HG03378 (cell line): ENCODE measurements around the gene PI4KA.
"Not testable (repeated sequence)": the region's sequence is repeated elsewhere in the genome, so short reads cannot be mapped to it uniquely, and the experiment has no call there.

ENCODE experiments used
- ATAC-seq: cut with Tn5 transposase; IDR thresholded peaks from one replicate; pipeline ENCODE4 v1.9.1; 2021; ENCODE audit warnings: mild to moderate bottlenecking, moderate library complexity; ENCODE audit not compliant: unreplicated experiment

PI4KA gene

GRCh38 chr22:20702175-20702545 is 156.5 kb downstream of the PI4KA start:
- ATAC-seq: peak; percentile 15

GRCh38 chr22:20701680-20702136 is 156.9 kb downstream of the PI4KA start:
- ATAC-seq: peak; percentile 14

GRCh38 chr22:20700347-20700746 is 158.3 kb downstream of the PI4KA start:
- ATAC-seq: not testable (repeated sequence)

- not testable (repeated sequence) for ATAC-seq
Measured at GRCh38 chr22:20699856-20700255, 158.8 kb downstream of the PI4KA start.

- ATAC-seq: not testable (repeated sequence)
Measured at GRCh38 chr22:20697481-20698113, 161.0 kb downstream of the PI4KA start.

- ATAC-seq: not testable (repeated sequence)
Measured at GRCh38 chr22:20696056-20696455, 162.6 kb downstream of the PI4KA start.

GRCh38 chr22:20695205-20695604 is 163.4 kb downstream of the PI4KA start:
- not testable (repeated sequence) for ATAC-seq

GRCh38 chr22:20694256-20694655 is 164.4 kb downstream of the PI4KA start:
- not testable (repeated sequence) for ATAC-seq

- not testable (repeated sequence) for ATAC-seq
Measured at GRCh38 chr22:20692926-20693325, 165.7 kb downstream of the PI4KA start.

GRCh38 chr22:20690586-20691317 is 167.9 kb downstream of the PI4KA start:
- not testable (repeated sequence) for ATAC-seq

GRCh38 chr22:20687356-20688172 is 171.0 kb downstream of the PI4KA start:
- not testable (repeated sequence) for ATAC-seq

GRCh38 chr22:20685764-20686163 is 172.8 kb downstream of the PI4KA start:
- ATAC-seq: not testable (repeated sequence)

- ATAC-seq: not testable (repeated sequence)
Measured at GRCh38 chr22:20678792-20679435, 179.7 kb downstream of the PI4KA start.

- ATAC-seq: no peak
Measured at GRCh38 chr22:20677684-20678242, 180.8 kb downstream of the PI4KA start.

GRCh38 chr22:20675613-20676012 is 183.0 kb downstream of the PI4KA start:
- not testable (repeated sequence) for ATAC-seq

- ATAC-seq: no peak
Measured at GRCh38 chr22:20674998-20675397, 183.6 kb downstream of the PI4KA start.

- no peak for ATAC-seq
Measured at GRCh38 chr22:20673295-20674195, 185.1 kb downstream of the PI4KA start.

- ATAC-seq: no peak
Measured at GRCh38 chr22:20672732-20673131, 185.9 kb downstream of the PI4KA start.

GRCh38 chr22:20672082-20672424 is 186.6 kb downstream of the PI4KA start:
- ATAC-seq: no peak
